ENCODE results near the gene MRPL40. TPM values are rescaled to one million over a fixed set of nuclear protein-coding genes. Genes with fewer than 3 reads are reported as not detected.

The MRPL40 gene
- total and polyA plus RNA-seq, 10 of the 15 experiments (the other 5 are each of a cell fraction or from before 2014, with no cell fraction given) = 41.2 to 207 (median 69.1) TPM

DNA sequence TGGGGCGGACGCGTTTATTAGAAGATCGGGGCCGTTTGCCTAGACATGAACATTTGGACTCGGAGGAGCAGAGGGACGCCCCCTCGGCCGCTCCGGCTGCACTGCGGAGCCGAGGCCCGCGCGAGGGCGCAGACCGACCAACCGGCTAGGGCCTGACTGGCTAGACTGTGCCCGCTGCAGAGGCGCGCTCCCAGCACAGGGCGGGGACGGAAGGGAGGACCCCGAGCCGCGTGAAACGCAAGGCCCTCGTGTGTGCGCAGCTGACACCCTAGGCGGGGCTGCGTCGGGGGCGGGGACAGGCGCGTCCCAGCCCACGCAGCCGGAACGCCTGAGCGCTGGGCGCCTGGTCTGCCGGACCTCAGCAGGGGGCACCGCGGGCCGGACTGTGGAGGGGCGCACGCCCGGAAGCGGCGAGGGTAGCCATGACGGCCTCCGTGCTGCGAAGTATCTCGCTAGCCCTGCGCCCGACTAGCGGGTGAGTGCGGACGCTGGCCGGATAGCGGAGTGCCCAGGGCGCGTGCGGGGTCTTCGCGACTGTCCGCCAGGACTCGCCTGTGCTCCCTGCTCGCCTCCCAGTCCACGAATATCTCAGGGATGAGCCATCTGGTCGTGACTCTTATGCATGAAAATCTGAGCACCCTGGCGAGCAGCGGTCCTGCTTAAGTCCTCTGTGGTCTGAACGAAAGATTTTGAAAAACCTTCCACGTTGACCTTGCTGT, at the start of gene MRPL40 (continued):
- TF ChIP-seq, protein P1, sequence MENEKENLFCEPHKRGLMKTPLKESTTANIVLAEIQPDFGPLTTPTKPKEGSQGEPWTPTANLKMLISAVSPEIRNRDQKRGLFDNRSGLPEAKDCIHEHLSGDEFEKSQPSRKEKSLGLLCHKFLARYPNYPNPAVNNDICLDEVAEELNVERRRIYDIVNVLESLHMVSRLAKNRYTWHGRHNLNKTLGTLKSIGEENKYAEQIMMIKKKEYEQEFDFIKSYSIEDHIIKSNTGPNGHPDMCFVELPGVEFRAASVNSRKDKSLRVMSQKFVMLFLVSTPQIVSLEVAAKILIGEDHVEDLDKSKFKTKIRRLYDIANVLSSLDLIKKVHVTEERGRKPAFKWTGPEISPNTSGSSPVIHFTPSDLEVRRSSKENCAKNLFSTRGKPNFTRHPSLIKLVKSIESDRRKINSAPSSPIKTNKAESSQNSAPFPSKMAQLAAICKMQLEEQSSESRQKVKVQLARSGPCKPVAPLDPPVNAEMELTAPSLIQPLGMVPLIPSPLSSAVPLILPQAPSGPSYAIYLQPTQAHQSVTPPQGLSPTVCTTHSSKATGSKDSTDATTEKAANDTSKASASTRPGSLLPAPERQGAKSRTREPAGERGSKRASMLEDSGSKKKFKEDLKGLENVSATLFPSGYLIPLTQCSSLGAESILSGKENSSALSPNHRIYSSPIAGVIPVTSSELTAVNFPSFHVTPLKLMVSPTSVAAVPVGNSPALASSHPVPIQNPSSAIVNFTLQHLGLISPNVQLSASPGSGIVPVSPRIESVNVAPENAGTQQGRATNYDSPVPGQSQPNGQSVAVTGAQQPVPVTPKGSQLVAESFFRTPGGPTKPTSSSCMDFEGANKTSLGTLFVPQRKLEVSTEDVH (IDR thresholded peaks at IDR 0.05; ENCODE audit: low read depth, partially characterized antibody) = no peak
- TF ChIP-seq, protein P2, sequence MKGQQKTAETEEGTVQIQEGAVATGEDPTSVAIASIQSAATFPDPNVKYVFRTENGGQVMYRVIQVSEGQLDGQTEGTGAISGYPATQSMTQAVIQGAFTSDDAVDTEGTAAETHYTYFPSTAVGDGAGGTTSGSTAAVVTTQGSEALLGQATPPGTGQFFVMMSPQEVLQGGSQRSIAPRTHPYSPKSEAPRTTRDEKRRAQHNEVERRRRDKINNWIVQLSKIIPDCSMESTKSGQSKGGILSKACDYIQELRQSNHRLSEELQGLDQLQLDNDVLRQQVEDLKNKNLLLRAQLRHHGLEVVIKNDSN (IDR thresholded peaks at IDR 0.05; ENCODE audit: borderline replicate concordance, extremely low read length, insufficient read depth, low read depth, low read length) = peak; percentile 75
- TF ChIP-seq, protein P3, sequence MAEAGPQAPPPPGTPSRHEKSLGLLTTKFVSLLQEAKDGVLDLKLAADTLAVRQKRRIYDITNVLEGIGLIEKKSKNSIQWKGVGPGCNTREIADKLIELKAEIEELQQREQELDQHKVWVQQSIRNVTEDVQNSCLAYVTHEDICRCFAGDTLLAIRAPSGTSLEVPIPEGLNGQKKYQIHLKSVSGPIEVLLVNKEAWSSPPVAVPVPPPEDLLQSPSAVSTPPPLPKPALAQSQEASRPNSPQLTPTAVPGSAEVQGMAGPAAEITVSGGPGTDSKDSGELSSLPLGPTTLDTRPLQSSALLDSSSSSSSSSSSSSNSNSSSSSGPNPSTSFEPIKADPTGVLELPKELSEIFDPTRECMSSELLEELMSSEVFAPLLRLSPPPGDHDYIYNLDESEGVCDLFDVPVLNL (IDR thresholded peaks at IDR 0.05; ENCODE audit: low read depth, low read length) = 0 out of 2 replicates have a peak, but pooled peaks have one; percentile 15
- TF ChIP-seq MEF2B (IDR thresholded peaks at IDR 0.05; ENCODE audit: partially characterized antibody, poor library complexity, severe bottlenecking) = peak; percentile 67
- TF ChIP-seq NFYA (IDR thresholded peaks at IDR 0.05; ENCODE audit: borderline replicate concordance, low read depth, low read length) = no peak
- TF ChIP-seq JUNB (IDR thresholded peaks at IDR 0.05) = no peak
- TF ChIP-seq KLF5 (IDR thresholded peaks at IDR 0.05; ENCODE audit: partially characterized antibody) = peak; percentile 62
- TF ChIP-seq, protein P4, sequence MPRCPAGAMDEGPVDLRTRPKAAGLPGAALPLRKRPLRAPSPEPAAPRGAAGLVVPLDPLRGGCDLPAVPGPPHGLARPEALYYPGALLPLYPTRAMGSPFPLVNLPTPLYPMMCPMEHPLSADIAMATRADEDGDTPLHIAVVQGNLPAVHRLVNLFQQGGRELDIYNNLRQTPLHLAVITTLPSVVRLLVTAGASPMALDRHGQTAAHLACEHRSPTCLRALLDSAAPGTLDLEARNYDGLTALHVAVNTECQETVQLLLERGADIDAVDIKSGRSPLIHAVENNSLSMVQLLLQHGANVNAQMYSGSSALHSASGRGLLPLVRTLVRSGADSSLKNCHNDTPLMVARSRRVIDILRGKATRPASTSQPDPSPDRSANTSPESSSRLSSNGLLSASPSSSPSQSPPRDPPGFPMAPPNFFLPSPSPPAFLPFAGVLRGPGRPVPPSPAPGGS (IDR thresholded peaks at IDR 0.05; ENCODE audit: borderline replicate concordance, insufficient read depth, low read depth, low read length, poor library complexity, severe bottlenecking) = peak; percentile 87
- TF ChIP-seq SPI1 (IDR thresholded peaks at IDR 0.05; ENCODE audit: borderline replicate concordance, insufficient read depth, low read depth, low read length) = no peak
- TF ChIP-seq POU2F2 (IDR thresholded peaks at IDR 0.05; ENCODE audit: borderline replicate concordance, low read depth, low read length) = peak; percentile 90
- TF ChIP-seq, protein P5, sequence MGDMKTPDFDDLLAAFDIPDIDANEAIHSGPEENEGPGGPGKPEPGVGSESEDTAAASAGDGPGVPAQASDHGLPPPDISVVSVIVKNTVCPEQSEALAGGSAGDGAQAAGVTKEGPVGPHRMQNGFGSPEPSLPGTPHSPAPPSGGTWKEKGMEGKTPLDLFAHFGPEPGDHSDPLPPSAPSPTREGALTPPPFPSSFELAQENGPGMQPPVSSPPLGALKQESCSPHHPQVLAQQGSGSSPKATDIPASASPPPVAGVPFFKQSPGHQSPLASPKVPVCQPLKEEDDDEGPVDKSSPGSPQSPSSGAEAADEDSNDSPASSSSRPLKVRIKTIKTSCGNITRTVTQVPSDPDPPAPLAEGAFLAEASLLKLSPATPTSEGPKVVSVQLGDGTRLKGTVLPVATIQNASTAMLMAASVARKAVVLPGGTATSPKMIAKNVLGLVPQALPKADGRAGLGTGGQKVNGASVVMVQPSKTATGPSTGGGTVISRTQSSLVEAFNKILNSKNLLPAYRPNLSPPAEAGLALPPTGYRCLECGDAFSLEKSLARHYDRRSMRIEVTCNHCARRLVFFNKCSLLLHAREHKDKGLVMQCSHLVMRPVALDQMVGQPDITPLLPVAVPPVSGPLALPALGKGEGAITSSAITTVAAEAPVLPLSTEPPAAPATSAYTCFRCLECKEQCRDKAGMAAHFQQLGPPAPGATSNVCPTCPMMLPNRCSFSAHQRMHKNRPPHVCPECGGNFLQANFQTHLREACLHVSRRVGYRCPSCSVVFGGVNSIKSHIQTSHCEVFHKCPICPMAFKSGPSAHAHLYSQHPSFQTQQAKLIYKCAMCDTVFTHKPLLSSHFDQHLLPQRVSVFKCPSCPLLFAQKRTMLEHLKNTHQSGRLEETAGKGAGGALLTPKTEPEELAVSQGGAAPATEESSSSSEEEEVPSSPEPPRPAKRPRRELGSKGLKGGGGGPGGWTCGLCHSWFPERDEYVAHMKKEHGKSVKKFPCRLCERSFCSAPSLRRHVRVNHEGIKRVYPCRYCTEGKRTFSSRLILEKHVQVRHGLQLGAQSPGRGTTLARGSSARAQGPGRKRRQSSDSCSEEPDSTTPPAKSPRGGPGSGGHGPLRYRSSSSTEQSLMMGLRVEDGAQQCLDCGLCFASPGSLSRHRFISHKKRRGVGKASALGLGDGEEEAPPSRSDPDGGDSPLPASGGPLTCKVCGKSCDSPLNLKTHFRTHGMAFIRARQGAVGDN (IDR thresholded peaks at IDR 0.05) = peak; percentile 83
- TF ChIP-seq, protein P6, sequence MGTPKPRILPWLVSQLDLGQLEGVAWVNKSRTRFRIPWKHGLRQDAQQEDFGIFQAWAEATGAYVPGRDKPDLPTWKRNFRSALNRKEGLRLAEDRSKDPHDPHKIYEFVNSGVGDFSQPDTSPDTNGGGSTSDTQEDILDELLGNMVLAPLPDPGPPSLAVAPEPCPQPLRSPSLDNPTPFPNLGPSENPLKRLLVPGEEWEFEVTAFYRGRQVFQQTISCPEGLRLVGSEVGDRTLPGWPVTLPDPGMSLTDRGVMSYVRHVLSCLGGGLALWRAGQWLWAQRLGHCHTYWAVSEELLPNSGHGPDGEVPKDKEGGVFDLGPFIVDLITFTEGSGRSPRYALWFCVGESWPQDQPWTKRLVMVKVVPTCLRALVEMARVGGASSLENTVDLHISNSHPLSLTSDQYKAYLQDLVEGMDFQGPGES (IDR thresholded peaks at IDR 0.05) = peak; percentile 66; the same call in 1 of the 2 replicates
- TF ChIP-seq SREBF1 (IDR thresholded peaks at IDR 0.05; ENCODE audit: low read length) = peak; percentile 79
- TF ChIP-seq WRNIP1 (IDR thresholded peaks at IDR 0.05; ENCODE audit: borderline replicate concordance, low read depth, low read length) = peak; percentile 98
- TF ChIP-seq GATAD2B (conservative IDR thresholded peaks at IDR 0.05; ENCODE audit: low read depth) = no peak; the same call in 1 of the 2 replicates
